Measurements from ENCODE around the gene SERPINE3.

Gene SERPINE3

GRCh38 chr13:51339354-51339753 is at the start of gene SERPINE3:
TSS of gene SERPINE3 (plus strand) at chr13:51339691. CDS start at chr13:51341092, 1,401 bp downstream.
- no peak for TF ChIP-seq CTCF (IDR thresholded peaks at IDR 0.05; ENCODE audit: control insufficient read depth, extremely low read depth, insufficient read depth)
- H3K4me3 ChIP-seq (ENCODE audit: low read depth, low read length), result no peak within 1 kb of the TSS

GRCh38 chr13:51291341-51291740 is 48.1 kb upstream of the SERPINE3 start:
- no peak for TF ChIP-seq CTCF (IDR thresholded peaks at IDR 0.05; ENCODE audit: control insufficient read depth, extremely low read depth, insufficient read depth)
- no peak for DNase-seq (ENCODE audit: low read depth)
- no peak overlapping the region for H3K4me3 ChIP-seq (ENCODE audit: low read depth, low read length)

More at GRCh38 chr13:51339354-51339753, at the start of gene SERPINE3:
- DNase-seq (ENCODE audit: low read depth), result no peak

GRCh38 chr13:51292000-51292565 is 47.4 kb upstream of the SERPINE3 start:
- DNase-seq (ENCODE audit: low read depth), result no peak
- no peak overlapping the region for H3K4me3 ChIP-seq (ENCODE audit: low read depth, low read length)
- no peak for TF ChIP-seq CTCF (IDR thresholded peaks at IDR 0.05; ENCODE audit: control insufficient read depth, extremely low read depth, insufficient read depth)

- no peak for TF ChIP-seq CTCF (IDR thresholded peaks at IDR 0.05; ENCODE audit: control insufficient read depth, extremely low read depth, insufficient read depth)
- no peak for DNase-seq (ENCODE audit: low read depth)
- no peak overlapping the region for H3K4me3 ChIP-seq (ENCODE audit: low read depth, low read length)
These were observed 41.9 kb upstream of the SERPINE3 start for GRCh38 chr13:51297556-51297955.

GRCh38 chr13:51298812-51299211 is 40.7 kb upstream of the SERPINE3 start:
- DNase-seq (ENCODE audit: low read depth), result no peak
- no peak for TF ChIP-seq CTCF (IDR thresholded peaks at IDR 0.05; ENCODE audit: control insufficient read depth, extremely low read depth, insufficient read depth)
- no peak overlapping the region for H3K4me3 ChIP-seq (ENCODE audit: low read depth, low read length)

- DNase-seq (ENCODE audit: low read depth), result no peak
- TF ChIP-seq CTCF (IDR thresholded peaks at IDR 0.05; ENCODE audit: control insufficient read depth, extremely low read depth, insufficient read depth), result no peak
- H3K4me3 ChIP-seq (ENCODE audit: low read depth, low read length), result no peak overlapping the region
These were observed 36.4 kb upstream of the SERPINE3 start for GRCh38 chr13:51303063-51303552.

GRCh38 chr13:51303882-51304281 is 35.6 kb upstream of the SERPINE3 start:
- TF ChIP-seq CTCF (IDR thresholded peaks at IDR 0.05; ENCODE audit: control insufficient read depth, extremely low read depth, insufficient read depth), result no peak
- no peak for DNase-seq (ENCODE audit: low read depth)
- no peak overlapping the region for H3K4me3 ChIP-seq (ENCODE audit: low read depth, low read length)
